ENCODE data around the gene RTN3. TPM values are rescaled to one million over a fixed set of nuclear protein-coding genes. Genes with fewer than 3 reads are reported as not detected.

Gene RTN3
- total RNA-seq, 4 donors from 2014 or later: 137 to 307 (median 193) TPM

- ATAC-seq (ENCODE audit: low FRiP score) (peak; percentile 96), DNase-seq (ENCODE audit: low spot score) (peak; percentile 96)
- no peak for TF ChIP-seq CTCF (IDR thresholded peaks at IDR 0.05)
These were observed 9.8 kb upstream of the RTN3 start, which contains the start of gene ATL3 for GRCh38 chr11:63671322-63672155. ATL3 (minus strand) TSS chr11:63671376; CDS start chr11:63671335, 41 bp downstream.

GRCh38 chr11:63672156-63672463 lies 9.2 kb upstream of the RTN3 start:
- no peak for TF ChIP-seq CTCF (IDR thresholded peaks at IDR 0.05)
- ATAC-seq (ENCODE audit: low FRiP score): no peak
- DNase-seq (ENCODE audit: low spot score): no peak

- TF ChIP-seq CTCF (IDR thresholded peaks at IDR 0.05): no peak
- ATAC-seq (ENCODE audit: low FRiP score) (no peak), DNase-seq (ENCODE audit: low spot score) (no peak)
These were observed 8.3 kb upstream of the RTN3 start for GRCh38 chr11:63672936-63673539.

- ATAC-seq (ENCODE audit: low FRiP score) (no peak), DNase-seq (ENCODE audit: low spot score) (no peak)
- TF ChIP-seq CTCF (IDR thresholded peaks at IDR 0.05): no peak
These were observed 7.7 kb upstream of the RTN3 start for GRCh38 chr11:63673579-63673978.

- peak; percentile 55 for ATAC-seq (ENCODE audit: low FRiP score)
- no peak for TF ChIP-seq CTCF (IDR thresholded peaks at IDR 0.05)
- no peak for DNase-seq (ENCODE audit: low spot score)
These were observed 423 bp upstream of the RTN3 start for GRCh38 chr11:63680834-63681320.

GRCh38 chr11:63682066-63683021 lies 1.0 kb downstream of the RTN3 start:
- DNase-seq (ENCODE audit: low spot score) (no peak), ATAC-seq (ENCODE audit: low FRiP score) (no peak)
- TF ChIP-seq CTCF (IDR thresholded peaks at IDR 0.05): no peak

All from omental fat pad (tissue), 4 donors.